Panc1 (cell line): ENCODE measurements around the gene SRGAP2C.
"Not testable (repeated sequence)": the region's sequence is repeated elsewhere in the genome, so short reads cannot be mapped to it uniquely, and the experiment has no call there.

Experiments used
- CTCF ChIP-seq: fragments of 450-650 bp; IDR thresholded peaks from 2 replicates; pipeline ENCODE4 v1.5.1; 2017; ENCODE audit warnings: mild to moderate bottlenecking
- POLR2AphosphoS5 ChIP-seq: IDR thresholded peaks from 2 replicates; pipeline ENCODE4 v1.6.1; 2012; ENCODE audit warnings: mild to moderate bottlenecking, low read depth, low read length, moderate library complexity
- SIN3A ChIP-seq: IDR thresholded peaks from 2 replicates; pipeline ENCODE4 v1.6.1; 2012; ENCODE audit warnings: low read depth, mild to moderate bottlenecking, low read length, moderate library complexity, borderline replicate concordance; ENCODE audit not compliant: insufficient read depth
- TCF7L2 ChIP-seq: IDR thresholded peaks from 2 replicates; pipeline ENCODE4 v1.6.1; 2011; ENCODE audit warnings: mild to moderate bottlenecking, low read depth, low read length, inconsistent platforms
- TF ChIP-seq, protein P1 (sequence below), 2 experiments: IDR thresholded peaks; 2 replicates each; pipeline ENCODE4 v1.6.1; 2011 to 2012; ENCODE audit warnings: low read depth in 2 of 2, control low read depth in 1 of 2, low read length in 1 of 2, mild to moderate bottlenecking in 1 of 2, moderate library complexity in 1 of 2; ENCODE audit not compliant: insufficient read depth in 1 of 2

DNA sequence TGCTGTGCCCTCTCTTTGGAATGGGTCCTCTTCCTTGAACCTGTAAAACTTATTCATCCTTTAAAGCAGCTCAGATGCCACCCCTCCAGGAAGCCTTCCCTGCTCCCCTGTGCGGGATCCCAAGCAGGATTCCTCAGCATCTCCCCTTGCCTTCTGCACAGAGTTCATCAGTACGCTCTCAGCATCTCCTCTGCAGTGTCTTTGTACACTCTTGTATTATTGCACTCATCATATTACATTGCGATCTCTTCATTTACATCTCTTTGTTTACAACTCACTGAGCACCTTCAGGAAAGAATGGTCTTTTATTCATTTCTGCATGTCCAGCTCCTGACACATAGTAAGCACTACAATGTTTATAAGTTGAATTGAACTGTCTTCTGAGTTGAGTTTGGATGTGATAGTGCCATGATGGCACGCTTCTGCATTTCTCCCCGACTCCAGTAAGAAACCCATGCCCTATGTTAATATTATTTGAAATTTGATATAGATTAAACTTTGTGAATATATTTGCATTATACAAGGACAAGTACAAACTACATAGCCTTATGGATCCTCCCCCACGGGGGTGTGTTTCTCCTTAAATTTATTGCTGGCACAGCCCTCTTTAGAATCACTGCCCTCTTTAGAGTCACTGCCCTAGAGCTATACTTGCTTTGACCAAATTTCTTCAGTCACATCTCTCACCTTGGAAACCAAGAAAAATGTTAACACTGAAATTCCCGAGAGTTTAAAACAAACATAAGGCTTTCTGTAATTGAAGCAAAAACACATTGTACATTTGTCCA lies 12.5 kb downstream of the SRGAP2C start:
- not testable (repeated sequence) for TF ChIP-seq CTCF, SIN3A, POLR2AphosphoS5, TCF7L2
- TF ChIP-seq, protein P1, sequence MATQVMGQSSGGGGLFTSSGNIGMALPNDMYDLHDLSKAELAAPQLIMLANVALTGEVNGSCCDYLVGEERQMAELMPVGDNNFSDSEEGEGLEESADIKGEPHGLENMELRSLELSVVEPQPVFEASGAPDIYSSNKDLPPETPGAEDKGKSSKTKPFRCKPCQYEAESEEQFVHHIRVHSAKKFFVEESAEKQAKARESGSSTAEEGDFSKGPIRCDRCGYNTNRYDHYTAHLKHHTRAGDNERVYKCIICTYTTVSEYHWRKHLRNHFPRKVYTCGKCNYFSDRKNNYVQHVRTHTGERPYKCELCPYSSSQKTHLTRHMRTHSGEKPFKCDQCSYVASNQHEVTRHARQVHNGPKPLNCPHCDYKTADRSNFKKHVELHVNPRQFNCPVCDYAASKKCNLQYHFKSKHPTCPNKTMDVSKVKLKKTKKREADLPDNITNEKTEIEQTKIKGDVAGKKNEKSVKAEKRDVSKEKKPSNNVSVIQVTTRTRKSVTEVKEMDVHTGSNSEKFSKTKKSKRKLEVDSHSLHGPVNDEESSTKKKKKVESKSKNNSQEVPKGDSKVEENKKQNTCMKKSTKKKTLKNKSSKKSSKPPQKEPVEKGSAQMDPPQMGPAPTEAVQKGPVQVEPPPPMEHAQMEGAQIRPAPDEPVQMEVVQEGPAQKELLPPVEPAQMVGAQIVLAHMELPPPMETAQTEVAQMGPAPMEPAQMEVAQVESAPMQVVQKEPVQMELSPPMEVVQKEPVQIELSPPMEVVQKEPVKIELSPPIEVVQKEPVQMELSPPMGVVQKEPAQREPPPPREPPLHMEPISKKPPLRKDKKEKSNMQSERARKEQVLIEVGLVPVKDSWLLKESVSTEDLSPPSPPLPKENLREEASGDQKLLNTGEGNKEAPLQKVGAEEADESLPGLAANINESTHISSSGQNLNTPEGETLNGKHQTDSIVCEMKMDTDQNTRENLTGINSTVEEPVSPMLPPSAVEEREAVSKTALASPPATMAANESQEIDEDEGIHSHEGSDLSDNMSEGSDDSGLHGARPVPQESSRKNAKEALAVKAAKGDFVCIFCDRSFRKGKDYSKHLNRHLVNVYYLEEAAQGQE (IDR thresholded peaks at IDR 0.05; ENCODE audit: insufficient read depth in 1 of 2, low read depth in 2 of 2, low read length in 1 of 2) = not testable (repeated sequence)
